ENCODE measurements around the gene CCDC40.
A peak's percentile ranks its signal among the peaks of the same experiment; 100 is the strongest.

Gene CCDC40

GRCh38 chr17:80124351-80124981 lies 88.0 kb downstream of the CCDC40 start:
- peak; percentile 94 for DNase-seq
- no peaks in the 10 kb centered on the region for H3K9me3 ChIP-seq (ENCODE audit: severe bottlenecking)
- peak; percentile 94 for TF ChIP-seq CTCF (IDR thresholded peaks at IDR 0.05; ENCODE audit: low read depth, low read length)
- peak overlapping the region; percentile 57 for H3K27ac ChIP-seq
- H3K4me3 ChIP-seq (ENCODE audit: low read depth, low read length), result no peak overlapping the region
- no peaks in the 10 kb centered on the region for H3K27me3 ChIP-seq (ENCODE audit: insufficient read depth, low read depth, severe bottlenecking)
- H3K36me3 ChIP-seq, result peaks cover 1% of the 10 kb centered on the region; the same call in 1 of the 2 replicates

- no peaks in the 10 kb centered on the region for H3K27me3 ChIP-seq (ENCODE audit: insufficient read depth, low read depth, severe bottlenecking)
- no peak for DNase-seq
- no peak overlapping the region for H3K27ac ChIP-seq
- no peaks in the 10 kb centered on the region for H3K9me3 ChIP-seq (ENCODE audit: severe bottlenecking)
- H3K4me3 ChIP-seq (ENCODE audit: low read depth, low read length), result no peak overlapping the region
- TF ChIP-seq CTCF (IDR thresholded peaks at IDR 0.05; ENCODE audit: low read depth, low read length), result no peak
- no peaks in the 10 kb centered on the region for H3K36me3 ChIP-seq
Measured at GRCh38 chr17:80125656-80126448, 89.4 kb downstream of the CCDC40 start.

- Histone ChIP-seq H3K9me3 (ENCODE audit: severe bottlenecking) (no peaks in the 10 kb centered on the region), H3K36me3 (no peaks in the 10 kb centered on the region), H3K4me3 (ENCODE audit: low read depth, low read length) (no peak overlapping the region), H3K27me3 (ENCODE audit: insufficient read depth, low read depth, severe bottlenecking) (no peaks in the 10 kb centered on the region), H3K27ac (no peak overlapping the region)
- no peak for TF ChIP-seq CTCF (IDR thresholded peaks at IDR 0.05; ENCODE audit: low read depth, low read length)
- DNase-seq, result no peak
Measured at GRCh38 chr17:80126449-80126715, 89.9 kb downstream of the CCDC40 start.

- peak; percentile 9 for DNase-seq
- H3K9me3 ChIP-seq (ENCODE audit: severe bottlenecking), result no peaks in the 10 kb centered on the region
- no peaks in the 10 kb centered on the region for H3K27me3 ChIP-seq (ENCODE audit: insufficient read depth, low read depth, severe bottlenecking)
- H3K36me3 ChIP-seq, result peaks cover 15% of the 10 kb centered on the region
- no peak overlapping the region for H3K27ac ChIP-seq
- TF ChIP-seq CTCF (IDR thresholded peaks at IDR 0.05; ENCODE audit: low read depth, low read length), result no peak
- H3K4me3 ChIP-seq (ENCODE audit: low read depth, low read length), result no peak overlapping the region
Measured at GRCh38 chr17:80129006-80129565, 92.6 kb downstream of the CCDC40 start.

GRCh38 chr17:80130992-80131391 lies 94.5 kb downstream of the CCDC40 start:
- Histone ChIP-seq H3K27ac (no peak overlapping the region), H3K27me3 (ENCODE audit: insufficient read depth, low read depth, severe bottlenecking) (no peaks in the 10 kb centered on the region), H3K36me3 (peaks cover 34% of the 10 kb centered on the region), H3K4me3 (ENCODE audit: low read depth, low read length) (no peak overlapping the region), H3K9me3 (ENCODE audit: severe bottlenecking) (no peaks in the 10 kb centered on the region)
- TF ChIP-seq CTCF (IDR thresholded peaks at IDR 0.05; ENCODE audit: low read depth, low read length), result no peak
- DNase-seq, result no peak
